ENCODE data around the gene AAK1.

DNA sequence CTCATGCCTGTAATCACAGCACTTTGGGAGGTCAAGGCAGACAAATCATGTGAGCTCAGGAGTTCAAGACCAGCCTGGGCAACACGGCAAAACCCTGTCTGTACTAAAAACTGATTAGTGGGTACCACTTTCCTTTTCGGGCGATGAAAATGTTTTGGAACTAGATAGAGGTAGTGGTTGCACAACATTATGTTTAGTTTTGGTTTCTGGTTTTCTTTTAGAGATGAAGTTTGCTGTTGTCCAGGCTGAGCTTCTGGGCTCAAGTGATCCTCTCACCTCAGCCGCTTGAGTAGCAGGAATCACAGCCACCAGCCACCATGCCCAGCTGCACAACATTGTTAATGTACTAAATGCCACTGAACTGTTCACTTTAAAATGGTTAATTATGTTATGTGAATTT lies 27.6 kb downstream of the AAK1 start:
- TF ChIP-seq POLR2A (IDR thresholded peaks at IDR 0.05; ENCODE audit: extremely low read depth, insufficient read length) (no peak), MYC (IDR thresholded peaks at IDR 0.05; ENCODE audit: low read depth, low read length) (no peak)
- TF ChIP-seq, protein P1, sequence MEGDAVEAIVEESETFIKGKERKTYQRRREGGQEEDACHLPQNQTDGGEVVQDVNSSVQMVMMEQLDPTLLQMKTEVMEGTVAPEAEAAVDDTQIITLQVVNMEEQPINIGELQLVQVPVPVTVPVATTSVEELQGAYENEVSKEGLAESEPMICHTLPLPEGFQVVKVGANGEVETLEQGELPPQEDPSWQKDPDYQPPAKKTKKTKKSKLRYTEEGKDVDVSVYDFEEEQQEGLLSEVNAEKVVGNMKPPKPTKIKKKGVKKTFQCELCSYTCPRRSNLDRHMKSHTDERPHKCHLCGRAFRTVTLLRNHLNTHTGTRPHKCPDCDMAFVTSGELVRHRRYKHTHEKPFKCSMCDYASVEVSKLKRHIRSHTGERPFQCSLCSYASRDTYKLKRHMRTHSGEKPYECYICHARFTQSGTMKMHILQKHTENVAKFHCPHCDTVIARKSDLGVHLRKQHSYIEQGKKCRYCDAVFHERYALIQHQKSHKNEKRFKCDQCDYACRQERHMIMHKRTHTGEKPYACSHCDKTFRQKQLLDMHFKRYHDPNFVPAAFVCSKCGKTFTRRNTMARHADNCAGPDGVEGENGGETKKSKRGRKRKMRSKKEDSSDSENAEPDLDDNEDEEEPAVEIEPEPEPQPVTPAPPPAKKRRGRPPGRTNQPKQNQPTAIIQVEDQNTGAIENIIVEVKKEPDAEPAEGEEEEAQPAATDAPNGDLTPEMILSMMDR (IDR thresholded peaks at IDR 0.05; ENCODE audit: low read depth, low read length), result no peak

Data from NB4 (cell line).